ENCODE results near the gene CASR.

- TF ChIP-seq POLR2A (IDR thresholded peaks at IDR 0.05; ENCODE audit: extremely low read depth, insufficient read length) (no peak), CTCF (IDR thresholded peaks at IDR 0.05; ENCODE audit: low read depth, low read length) (no peak), MAX (IDR thresholded peaks at IDR 0.05; ENCODE audit: low read depth, low read length) (no peak), MYC (IDR thresholded peaks at IDR 0.05; ENCODE audit: low read depth, low read length) (no peak)
Observed at GRCh38 chr3:122284486-122284885, 101.0 kb downstream of the CASR start.
